HG03457 (cell line): ENCODE data around the gene ATP2C2.
"Not testable (repeated sequence)": the region's sequence is repeated elsewhere in the genome, so short reads cannot be mapped to it uniquely, and the experiment has no call there.

ENCODE experiments used
- ATAC-seq: cut with Tn5 transposase; IDR thresholded peaks from one replicate; pipeline ENCODE4 v1.9.1; 2021; ENCODE audit warnings: moderate number of reproducible peaks; ENCODE audit not compliant: unreplicated experiment

The ATP2C2 gene

GRCh38 chr16:84340325-84341040 is 27.9 kb upstream of the ATP2C2 start:
- no peak for ATAC-seq

DNA sequence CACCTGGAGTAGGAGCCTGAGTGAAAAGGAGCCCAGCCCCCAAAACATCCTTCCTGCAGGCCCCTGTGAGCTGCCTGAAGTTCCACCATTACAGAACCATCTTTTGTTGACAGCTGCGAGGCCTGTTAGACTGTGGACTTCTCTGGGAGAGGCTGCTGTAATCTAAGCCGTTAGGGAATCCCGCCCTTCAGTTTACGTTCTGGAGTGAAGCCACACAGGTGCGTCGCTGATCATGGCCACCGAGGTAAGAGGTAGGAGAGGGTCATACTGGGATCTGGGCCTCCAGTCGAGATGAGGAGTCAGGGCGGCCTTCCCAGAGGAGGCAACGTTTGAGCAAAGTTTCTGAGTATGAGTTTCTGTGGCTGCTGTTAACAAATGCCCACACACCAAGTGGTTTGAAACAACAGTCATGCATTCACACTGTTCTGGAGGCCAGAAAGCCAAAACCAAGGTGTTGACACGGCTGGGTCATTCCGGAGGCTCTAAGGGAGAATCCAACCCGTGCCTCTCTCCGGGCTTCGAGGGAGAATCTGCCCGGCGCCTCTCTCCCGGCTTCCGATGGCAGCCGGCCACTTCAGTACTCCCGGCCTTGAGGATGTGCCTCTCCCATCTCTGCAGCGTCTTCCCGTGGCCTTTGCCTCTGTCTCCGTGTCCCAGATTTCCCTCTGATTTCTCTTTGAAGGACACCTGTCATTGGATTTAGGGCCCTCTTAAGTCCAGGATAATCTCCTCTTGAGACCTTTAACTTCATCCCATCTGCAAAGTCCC is 26.6 kb upstream of the ATP2C2 start:
- ATAC-seq, result no peak

DNA sequence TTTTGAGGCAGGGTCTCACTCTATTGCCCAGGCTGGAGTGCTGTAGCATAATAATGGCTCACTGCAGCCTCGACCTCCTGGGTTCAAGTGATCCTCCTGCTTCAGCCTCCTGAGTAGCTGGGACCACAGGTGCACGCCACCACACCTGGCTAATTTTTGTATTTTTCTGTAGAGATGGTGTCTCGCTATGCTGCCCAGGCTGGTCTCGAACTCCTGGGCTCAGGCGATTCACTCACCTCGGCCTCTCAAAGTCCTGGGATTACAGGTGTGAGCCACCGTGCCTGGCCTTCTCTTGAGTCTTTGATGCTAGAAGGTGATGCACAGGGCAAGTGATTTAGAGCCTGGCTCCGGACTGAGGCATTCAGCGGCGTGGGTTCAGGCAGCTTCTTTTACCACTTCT is 24.5 kb upstream of the ATP2C2 start:
- ATAC-seq, result not testable (repeated sequence)

DNA sequence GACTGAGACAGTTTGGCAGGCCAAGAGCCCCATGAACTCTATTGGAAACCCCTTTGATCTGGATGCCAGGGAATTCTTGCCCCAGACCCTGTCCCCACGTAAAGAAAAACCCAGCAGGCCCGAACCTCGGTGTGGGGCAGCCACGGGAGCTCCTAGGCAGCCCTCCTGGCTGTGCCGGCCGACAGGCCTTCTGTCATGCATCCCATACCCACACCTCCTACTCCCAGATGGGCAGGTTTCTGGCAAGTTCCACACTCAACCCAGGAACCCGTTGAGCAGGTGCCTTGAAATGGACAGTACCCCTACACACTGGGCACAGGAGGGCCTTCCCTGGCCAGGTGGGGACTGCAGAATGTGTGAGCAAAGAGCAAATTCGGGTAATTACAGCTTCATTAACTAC is 23.6 kb upstream of the ATP2C2 start:
- ATAC-seq, result no peak

GRCh38 chr16:84347161-84347560 is 21.2 kb upstream of the ATP2C2 start:
- no peak for ATAC-seq

GRCh38 chr16:84348386-84348888 is 19.9 kb upstream of the ATP2C2 start:
- ATAC-seq, result no peak

GRCh38 chr16:84349862-84350684 is 18.3 kb upstream of the ATP2C2 start:
- ATAC-seq, result no peak

DNA sequence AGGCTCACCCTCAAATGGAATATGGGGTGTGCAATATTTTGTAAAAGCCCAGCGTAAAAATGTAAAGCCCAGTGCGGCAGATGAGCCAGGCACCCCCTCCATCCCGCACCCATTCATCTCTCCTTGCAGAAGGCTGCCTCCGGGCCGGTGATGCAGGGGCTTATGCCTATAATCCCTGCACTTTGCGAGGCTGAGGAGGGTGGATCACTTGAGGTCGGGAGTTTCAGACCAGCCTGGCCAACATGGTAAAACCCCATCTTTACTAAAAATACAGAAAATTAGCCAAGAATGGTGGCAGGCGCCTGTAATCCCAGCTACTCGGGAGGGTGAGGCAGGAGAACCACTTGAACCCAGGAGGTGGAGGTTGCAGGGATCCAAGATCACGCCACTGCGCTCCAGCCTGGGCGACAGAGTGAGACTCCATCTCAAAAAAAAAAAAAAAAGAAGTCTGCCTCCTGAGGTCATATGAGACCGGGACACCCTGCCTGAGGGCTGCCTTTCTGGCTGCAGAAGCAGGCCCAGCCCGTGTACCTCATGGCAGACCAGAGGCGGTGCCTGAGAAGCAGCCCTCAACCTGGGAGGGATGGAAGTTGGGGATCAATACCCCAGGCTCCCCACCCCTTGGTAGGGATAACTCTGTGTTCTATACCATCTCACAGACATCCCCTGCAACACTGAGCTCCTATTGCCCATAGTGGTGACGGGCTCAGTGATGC is 17.5 kb upstream of the ATP2C2 start:
- ATAC-seq, result no peak

GRCh38 chr16:84351630-84352029 is 16.7 kb upstream of the ATP2C2 start:
- no peak for ATAC-seq

GRCh38 chr16:84354306-84354705 is 14.0 kb upstream of the ATP2C2 start:
- no peak for ATAC-seq

DNA sequence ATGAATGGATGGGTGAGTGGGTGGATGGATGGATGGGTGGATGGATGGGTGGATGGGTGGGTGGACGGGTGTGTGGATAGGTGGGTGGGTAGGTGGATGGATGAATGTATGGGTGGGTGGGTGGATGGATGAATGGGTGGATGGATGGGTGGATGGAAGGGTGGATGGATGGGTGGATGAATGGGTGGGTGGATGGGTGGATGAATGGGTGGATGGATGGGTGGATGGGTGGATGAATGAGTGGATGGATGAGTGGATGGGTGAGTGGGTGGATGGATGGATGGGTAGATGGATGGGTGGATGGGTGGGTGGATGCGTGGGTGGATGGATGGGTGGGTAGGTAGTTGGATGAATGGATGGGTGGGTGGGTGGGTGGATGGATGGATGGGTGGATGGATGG is 13.2 kb upstream of the ATP2C2 start:
- no peak for ATAC-seq

- ATAC-seq, result no peak
Observed at GRCh38 chr16:84356176-84356575, 12.2 kb upstream of the ATP2C2 start.

DNA sequence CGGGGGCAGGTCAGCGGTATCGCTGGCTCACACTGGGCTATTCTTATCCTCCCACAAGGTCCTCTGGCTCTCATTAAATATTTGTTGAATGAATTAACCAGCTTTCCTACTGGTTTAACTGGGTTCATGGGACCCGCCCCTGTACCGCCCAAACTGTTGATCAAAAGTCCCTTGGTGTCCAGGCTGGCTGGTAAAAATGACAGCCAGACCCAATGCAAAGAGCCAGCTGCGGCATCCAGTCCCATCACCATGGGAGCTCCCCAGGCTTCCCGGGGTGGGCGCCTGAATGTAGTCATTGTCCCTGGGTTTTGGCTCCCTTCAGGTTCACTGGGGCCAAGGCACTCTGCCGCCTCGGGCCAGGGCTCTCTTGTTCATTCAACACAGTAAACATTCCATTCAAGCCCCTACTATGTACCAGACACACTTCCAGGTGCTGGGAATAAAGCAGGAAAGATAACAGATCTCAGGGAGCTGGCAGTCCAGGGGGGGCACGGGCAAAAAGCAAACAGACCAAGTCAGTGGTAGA is 11.7 kb upstream of the ATP2C2 start:
- ATAC-seq, result no peak

GRCh38 chr16:84357191-84357651 is 11.1 kb upstream of the ATP2C2 start:
- no peak for ATAC-seq

DNA sequence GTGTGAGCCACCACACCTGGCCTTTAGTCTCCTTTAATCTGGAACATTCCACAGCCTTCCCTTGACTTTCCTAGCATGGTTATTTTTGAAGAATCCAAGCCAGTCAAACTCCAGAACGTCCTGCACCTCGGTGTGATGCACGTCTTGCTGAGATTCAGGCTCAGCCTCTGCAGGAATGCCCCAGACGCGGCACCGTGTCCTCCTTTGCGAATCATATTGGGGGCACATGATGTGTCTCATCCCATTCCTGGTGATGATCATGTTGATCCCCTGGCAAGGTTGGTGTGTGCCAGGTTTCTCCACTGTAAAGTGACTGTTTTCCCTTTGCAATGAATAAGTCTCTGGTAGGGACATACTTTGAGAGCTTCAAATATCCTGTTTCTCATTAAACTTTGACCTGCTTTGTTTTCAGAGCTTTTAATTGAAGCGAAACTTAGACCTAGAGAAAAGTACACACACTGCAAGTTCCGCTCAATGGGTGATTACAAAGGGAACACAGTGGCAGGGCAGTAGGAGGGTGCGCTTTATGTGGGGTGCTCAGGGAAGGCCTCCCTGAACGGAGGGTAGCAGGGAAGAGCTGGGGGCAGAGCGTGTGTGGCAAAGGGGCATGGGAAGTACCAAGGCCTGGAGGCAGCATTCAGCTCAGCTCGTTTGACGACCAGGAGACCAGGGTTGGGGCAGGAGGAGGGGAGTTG is 9.6 kb upstream of the ATP2C2 start:
- ATAC-seq, result no peak

DNA sequence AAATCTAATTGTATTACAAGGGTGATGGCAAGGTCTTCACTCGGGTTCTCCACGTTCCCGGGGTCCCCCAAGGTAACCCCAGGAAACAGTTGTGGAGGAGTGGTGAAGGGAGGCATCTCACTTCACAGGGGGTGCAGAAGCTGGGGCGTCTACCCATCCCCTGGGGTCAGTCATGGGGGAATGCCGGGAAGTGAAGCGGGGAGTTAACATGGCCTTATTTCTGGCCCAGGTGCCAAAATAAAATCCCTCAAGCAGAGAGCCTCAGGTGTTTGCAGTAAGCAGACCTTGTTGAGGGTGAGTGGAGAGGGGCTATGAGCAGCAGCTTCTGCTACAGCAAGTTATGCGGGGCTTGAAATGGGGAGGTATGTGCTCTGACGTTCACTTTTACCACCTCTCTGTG is 9.0 kb upstream of the ATP2C2 start:
- no peak for ATAC-seq

- no peak for ATAC-seq
Observed at GRCh38 chr16:84360170-84360569, 8.2 kb upstream of the ATP2C2 start.

- ATAC-seq, result no peak
Observed at GRCh38 chr16:84360748-84361147, 7.6 kb upstream of the ATP2C2 start.

DNA sequence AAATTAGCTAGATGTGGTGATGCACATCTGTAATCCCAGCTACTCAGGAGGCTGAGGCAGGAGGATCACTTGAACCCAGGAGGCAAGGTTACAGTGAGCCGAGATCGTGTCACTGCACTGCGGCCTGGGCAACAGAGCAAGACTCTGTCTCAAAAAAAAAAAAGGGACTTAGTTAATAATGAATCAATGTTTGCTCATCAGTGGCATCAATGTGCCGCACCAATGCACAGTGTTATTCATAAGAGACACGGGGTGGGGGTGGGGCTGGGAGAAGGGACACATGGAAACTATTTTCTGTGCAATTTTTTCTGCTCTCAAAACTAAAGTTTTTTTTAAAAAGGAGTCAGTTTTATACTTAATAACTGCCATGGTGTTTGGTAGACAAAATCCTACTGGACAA is 6.8 kb upstream of the ATP2C2 start:
- ATAC-seq, result no peak

- ATAC-seq, result no peak
Observed at GRCh38 chr16:84362471-84362941, 5.8 kb upstream of the ATP2C2 start.
